Jurkat, Clone E6-1 (cell line): ENCODE results near the gene CENPP.

Experiments used
- DNase-seq: peaks from one replicate; pipeline ENCODE4 v3.0.0-alpha.2; 2011; ENCODE audit warnings: low read depth, low spot score
- H3K4me3 ChIP-seq: 2 replicates; pipeline ENCODE4 v1.5.1; 2011; ENCODE audit warnings: mild to moderate bottlenecking, low read length, control low read depth, moderate library complexity

The CENPP gene

GRCh38 chr9:92655896-92656536, 330.3 kb downstream of the CENPP start:
- DNase-seq, result no peak
- H3K4me3 ChIP-seq, result no peak overlapping the region

GRCh38 chr9:92656537-92656925, 330.8 kb downstream of the CENPP start:
- no peak overlapping the region for H3K4me3 ChIP-seq
- DNase-seq, result no peak

GRCh38 chr9:92657296-92658094, 331.7 kb downstream of the CENPP start:
- no peak for DNase-seq
- H3K4me3 ChIP-seq, result no peak overlapping the region

- no peak for DNase-seq
- H3K4me3 ChIP-seq, result no peak overlapping the region
Measured at GRCh38 chr9:92658176-92658575, 332.4 kb downstream of the CENPP start.

GRCh38 chr9:92658611-92659010, 332.9 kb downstream of the CENPP start:
- H3K4me3 ChIP-seq, result no peak overlapping the region
- DNase-seq, result no peak

GRCh38 chr9:92659601-92660000, 333.8 kb downstream of the CENPP start:
- no peak for DNase-seq
- no peak overlapping the region for H3K4me3 ChIP-seq

GRCh38 chr9:92660266-92660665, 334.5 kb downstream of the CENPP start:
- DNase-seq, result no peak
- no peak overlapping the region for H3K4me3 ChIP-seq

GRCh38 chr9:92661127-92661526, 335.4 kb downstream of the CENPP start:
- H3K4me3 ChIP-seq, result no peak overlapping the region
- no peak for DNase-seq

- no peak for DNase-seq
- H3K4me3 ChIP-seq, result no peak overlapping the region
Measured at GRCh38 chr9:92661743-92662142, 336.0 kb downstream of the CENPP start.

- no peak for DNase-seq
- no peak overlapping the region for H3K4me3 ChIP-seq
Measured at GRCh38 chr9:92663126-92663525, 337.4 kb downstream of the CENPP start.

- H3K4me3 ChIP-seq, result no peak overlapping the region
- no peak for DNase-seq
Measured at GRCh38 chr9:92663951-92664350, 338.2 kb downstream of the CENPP start.

GRCh38 chr9:92664394-92665152, 338.8 kb downstream of the CENPP start:
- no peak for DNase-seq
- H3K4me3 ChIP-seq, result no peak overlapping the region

- DNase-seq, result no peak
- no peak overlapping the region for H3K4me3 ChIP-seq
Measured at GRCh38 chr9:92665836-92666235, 340.1 kb downstream of the CENPP start.

- no peak for DNase-seq
- H3K4me3 ChIP-seq, result no peak overlapping the region
Measured at GRCh38 chr9:92666236-92666635, 340.5 kb downstream of the CENPP start.

- DNase-seq, result no peak
- no peak overlapping the region for H3K4me3 ChIP-seq
Measured at GRCh38 chr9:92666912-92667532, 341.3 kb downstream of the CENPP start.

- peak overlapping the region; percentile 100 for H3K4me3 ChIP-seq
- no peak for DNase-seq
Measured at GRCh38 chr9:92668746-92669526, 343.2 kb downstream of the CENPP start.

- peak overlapping the region; percentile 100 for H3K4me3 ChIP-seq
- no peak for DNase-seq
Measured at GRCh38 chr9:92669527-92669889, 343.8 kb downstream of the CENPP start.
